ENCODE measurements around the gene TMEM247. TPM values are rescaled to one million over a fixed set of nuclear protein-coding genes. Genes with fewer than 3 reads are reported as not detected.

TMEM247 gene
- total RNA-seq, 1 donor from 2014 or later, result not detected

DNA sequence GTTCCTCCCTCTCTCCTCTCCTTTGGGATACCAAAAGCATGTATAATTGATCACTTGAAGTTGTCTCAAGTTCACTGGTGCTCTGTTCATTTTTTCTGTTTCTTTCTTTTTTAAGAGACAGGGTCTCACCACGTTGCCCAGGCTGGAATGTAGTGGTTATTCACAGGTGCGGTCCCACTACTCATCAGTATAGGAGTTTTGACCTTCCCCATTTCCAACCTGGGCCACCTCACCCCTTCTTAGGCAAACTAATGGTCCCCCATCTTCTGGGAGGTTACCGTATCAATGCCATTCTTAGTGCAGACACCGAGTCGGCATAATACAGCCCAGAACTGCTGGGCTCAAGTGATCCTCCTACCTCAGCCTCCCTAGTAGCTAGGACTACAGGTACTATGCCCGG, 31.3 kb upstream of the TMEM247 start:
- FAIRE-seq, result no peak
- DNase-seq (ENCODE audit: low read depth), result no peak
- TF ChIP-seq, protein P1, sequence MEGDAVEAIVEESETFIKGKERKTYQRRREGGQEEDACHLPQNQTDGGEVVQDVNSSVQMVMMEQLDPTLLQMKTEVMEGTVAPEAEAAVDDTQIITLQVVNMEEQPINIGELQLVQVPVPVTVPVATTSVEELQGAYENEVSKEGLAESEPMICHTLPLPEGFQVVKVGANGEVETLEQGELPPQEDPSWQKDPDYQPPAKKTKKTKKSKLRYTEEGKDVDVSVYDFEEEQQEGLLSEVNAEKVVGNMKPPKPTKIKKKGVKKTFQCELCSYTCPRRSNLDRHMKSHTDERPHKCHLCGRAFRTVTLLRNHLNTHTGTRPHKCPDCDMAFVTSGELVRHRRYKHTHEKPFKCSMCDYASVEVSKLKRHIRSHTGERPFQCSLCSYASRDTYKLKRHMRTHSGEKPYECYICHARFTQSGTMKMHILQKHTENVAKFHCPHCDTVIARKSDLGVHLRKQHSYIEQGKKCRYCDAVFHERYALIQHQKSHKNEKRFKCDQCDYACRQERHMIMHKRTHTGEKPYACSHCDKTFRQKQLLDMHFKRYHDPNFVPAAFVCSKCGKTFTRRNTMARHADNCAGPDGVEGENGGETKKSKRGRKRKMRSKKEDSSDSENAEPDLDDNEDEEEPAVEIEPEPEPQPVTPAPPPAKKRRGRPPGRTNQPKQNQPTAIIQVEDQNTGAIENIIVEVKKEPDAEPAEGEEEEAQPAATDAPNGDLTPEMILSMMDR (IDR thresholded peaks at IDR 0.05; ENCODE audit: insufficient read depth, low read length, severe bottlenecking), result no peak
- H3K36me3 ChIP-seq (ENCODE audit: control insufficient read depth, insufficient read depth, low read length), result no peaks in the 10 kb centered on the region
- no peak overlapping the region for H3K4me3 ChIP-seq (ENCODE audit: low read depth, low read length)
- no peaks in the 10 kb centered on the region for H3K27me3 ChIP-seq (ENCODE audit: control insufficient read depth, insufficient read depth, low read length)

DNA sequence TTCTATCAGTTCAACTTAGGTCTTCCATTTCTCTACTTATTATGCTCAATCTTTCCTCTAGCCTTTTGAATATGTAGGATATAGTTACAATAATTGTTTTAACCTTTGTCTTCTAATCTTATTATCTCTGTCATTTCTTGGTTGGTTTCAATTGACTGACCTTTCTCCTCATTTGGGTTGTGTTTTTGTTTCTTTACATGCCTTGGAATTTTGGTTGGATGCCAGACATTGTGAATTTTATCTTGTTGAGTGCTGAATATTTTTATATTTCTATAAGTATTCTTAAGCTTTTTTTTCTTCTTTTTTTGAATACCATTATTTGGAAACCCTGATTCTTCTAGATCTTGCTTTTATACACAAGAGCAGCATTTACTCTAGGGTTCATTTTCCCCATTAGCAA, 30.7 kb upstream of the TMEM247 start:
- H3K36me3 ChIP-seq (ENCODE audit: control insufficient read depth, insufficient read depth, low read length), result no peaks in the 10 kb centered on the region
- H3K27me3 ChIP-seq (ENCODE audit: control insufficient read depth, insufficient read depth, low read length), result no peaks in the 10 kb centered on the region
- DNase-seq (ENCODE audit: low read depth), result no peak
- TF ChIP-seq, protein P1 (IDR thresholded peaks at IDR 0.05; ENCODE audit: insufficient read depth, low read length, severe bottlenecking), result no peak
- FAIRE-seq, result no peak
- no peak overlapping the region for H3K4me3 ChIP-seq (ENCODE audit: low read depth, low read length)

DNA sequence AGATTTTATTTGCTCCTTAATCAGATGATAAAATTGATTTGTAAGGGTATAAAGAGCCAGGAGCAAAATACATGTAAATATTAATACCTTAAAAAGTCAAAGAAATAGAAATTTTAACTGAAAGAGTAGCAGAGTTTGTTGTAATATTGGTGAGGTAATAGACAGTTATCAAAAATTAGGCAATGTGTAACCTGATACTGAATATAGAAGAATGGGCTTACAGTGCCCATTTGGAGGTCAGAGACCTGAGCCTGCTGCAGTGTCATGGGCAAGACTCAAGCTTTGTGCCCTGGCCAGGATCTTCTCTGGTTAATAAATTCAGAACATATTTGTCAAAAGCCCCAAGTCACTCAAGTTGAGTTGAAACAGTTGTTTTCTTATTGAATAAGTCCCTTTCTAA, 29.7 kb upstream of the TMEM247 start:
- Histone ChIP-seq H3K4me3 (ENCODE audit: low read depth, low read length) (no peak overlapping the region), H3K36me3 (ENCODE audit: control insufficient read depth, insufficient read depth, low read length) (no peaks in the 10 kb centered on the region), H3K27me3 (ENCODE audit: control insufficient read depth, insufficient read depth, low read length) (no peaks in the 10 kb centered on the region)
- TF ChIP-seq, protein P1 (IDR thresholded peaks at IDR 0.05; ENCODE audit: insufficient read depth, low read length, severe bottlenecking), result no peak
- DNase-seq (ENCODE audit: low read depth), result no peak
- FAIRE-seq, result no peak

DNA sequence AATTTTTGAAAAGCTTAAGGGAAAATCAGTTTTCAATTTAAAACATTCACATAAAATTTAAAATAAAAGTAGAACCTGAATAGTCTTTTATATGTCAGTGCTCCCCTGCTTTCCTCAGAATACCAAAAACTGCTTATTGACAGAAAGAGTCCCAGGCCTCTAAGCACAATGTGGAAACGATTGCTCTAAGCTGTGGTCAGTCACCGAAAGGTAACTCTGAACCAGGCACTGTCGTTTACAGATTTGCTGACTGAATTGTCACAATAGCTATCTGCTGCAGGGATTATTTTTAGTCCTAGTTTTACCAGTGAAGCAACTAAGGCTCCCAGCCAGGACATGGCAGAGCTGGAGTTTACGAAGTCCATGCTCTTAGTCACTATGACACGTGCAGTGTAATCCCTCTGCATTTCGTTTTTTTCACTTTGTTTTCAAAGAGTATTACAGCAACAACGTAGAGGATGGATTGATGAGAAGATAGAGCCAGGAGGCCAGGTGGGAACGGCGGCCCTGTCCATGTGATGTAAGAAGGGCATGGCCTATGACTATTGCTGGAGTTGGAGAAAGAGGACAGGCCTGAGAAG, 28.1 kb upstream of the TMEM247 start:
- no peak overlapping the region for H3K4me3 ChIP-seq (ENCODE audit: low read depth, low read length)
- peak; percentile 60 for DNase-seq (ENCODE audit: low read depth)
- H3K36me3 ChIP-seq (ENCODE audit: control insufficient read depth, insufficient read depth, low read length), result no peaks in the 10 kb centered on the region
- TF ChIP-seq, protein P1 (IDR thresholded peaks at IDR 0.05; ENCODE audit: insufficient read depth, low read length, severe bottlenecking), result no peak
- FAIRE-seq, result no peak
- no peaks in the 10 kb centered on the region for H3K27me3 ChIP-seq (ENCODE audit: control insufficient read depth, insufficient read depth, low read length)

DNA sequence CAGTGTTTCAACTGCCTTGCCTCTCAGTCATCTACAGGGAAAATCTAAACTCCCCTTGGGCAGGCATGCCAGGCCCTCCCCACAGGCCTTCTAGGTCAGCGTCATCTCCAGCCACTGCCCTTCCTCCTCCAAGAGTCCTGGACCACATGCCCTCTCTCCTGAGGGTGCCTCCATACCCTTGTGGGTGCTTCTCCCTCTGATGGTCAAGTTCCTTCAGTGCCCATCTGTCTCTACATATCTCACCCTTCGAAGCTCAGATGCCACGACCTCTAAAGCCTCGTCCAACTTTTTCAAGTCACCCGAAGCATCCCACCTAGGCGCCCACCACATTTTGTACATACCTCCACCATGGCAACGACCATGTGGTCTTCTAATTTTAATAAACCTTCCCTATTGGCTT, 22.6 kb upstream of the TMEM247 start:
- TF ChIP-seq, protein P1 (IDR thresholded peaks at IDR 0.05; ENCODE audit: insufficient read depth, low read length, severe bottlenecking), result no peak
- H3K4me3 ChIP-seq (ENCODE audit: low read depth, low read length), result no peak overlapping the region
- no peaks in the 10 kb centered on the region for H3K27me3 ChIP-seq (ENCODE audit: control insufficient read depth, insufficient read depth, low read length)
- DNase-seq (ENCODE audit: low read depth) (no peak), FAIRE-seq (no peak)
- no peaks in the 10 kb centered on the region for H3K36me3 ChIP-seq (ENCODE audit: control insufficient read depth, insufficient read depth, low read length)
